HepG2 (cell line): Measurements from ENCODE around the gene NSUN3. TPM values are rescaled to one million over a fixed set of nuclear protein-coding genes. Genes with fewer than 3 reads are reported as not detected.

Experiments
- AGO2 ChIP-seq: fragments of 200-400 bp; formaldehyde crosslinking; optimal IDR thresholded peaks from 2 replicates; pipeline ENCODE3; 2017; ENCODE audit warnings: mild to moderate bottlenecking, low read depth, low read length, moderate library complexity
- CHD2 ChIP-seq: IDR thresholded peaks from 2 replicates; pipeline ENCODE4 v1.6.1; 2011; ENCODE audit warnings: low read depth, low read length, improper control_type of control experiment
- EHMT2 ChIP-seq: fragments of 200-600 bp; sonication (generic); IDR thresholded peaks from 2 replicates; pipeline ENCODE4 v1.7.0; 2017; ENCODE audit warnings: antibody characterized with exemption, low read depth, low read length, borderline replicate concordance
- ESRRA ChIP-seq: sonication (generic); formaldehyde crosslinking; IDR thresholded peaks from 2 replicates; pipeline ENCODE4 v1.5.1; 2020; ENCODE audit warnings: mild to moderate bottlenecking, low read depth, missing genetic modification reagents
- FOXK2 ChIP-seq: fragments of 450-650 bp; IDR thresholded peaks from 2 replicates; pipeline ENCODE4 v1.6.1; 2016
- GTF3A ChIP-seq: sonication (generic); formaldehyde crosslinking; conservative IDR thresholded peaks from 2 replicates; pipeline ENCODE4 v1.4.0; 2020; ENCODE audit warnings: mild to moderate bottlenecking, missing genetic modification reagents
- HOXA5 ChIP-seq: sonication (generic); formaldehyde crosslinking; IDR thresholded peaks from 2 replicates; pipeline ENCODE4 v1.4.0; 2020; ENCODE audit warnings: missing genetic modification reagents
- JUND ChIP-seq: sonication (generic); formaldehyde crosslinking; IDR thresholded peaks from 2 replicates; pipeline ENCODE4 v1.8.0; 2022; ENCODE audit warnings: mild to moderate bottlenecking, missing genetic modification reagents
- NCOA1 ChIP-seq: sonication (generic); formaldehyde crosslinking; IDR thresholded peaks from 2 replicates; pipeline ENCODE4 v1.9.0; 2021; ENCODE audit warnings: missing genetic modification reagents
- SMAD1 ChIP-seq: sonication (generic); formaldehyde crosslinking; IDR thresholded peaks from 2 replicates; pipeline ENCODE4 v1.4.0; 2020; ENCODE audit warnings: missing genetic modification reagents, low read depth, mild to moderate bottlenecking, borderline replicate concordance
- SNAPC2 ChIP-seq: sonication (generic); formaldehyde crosslinking; IDR thresholded peaks from 2 replicates; pipeline ENCODE4 v1.8.1; 2022; ENCODE audit warnings: mild to moderate bottlenecking, missing genetic modification reagents
- SP1 ChIP-seq, 2 experiments: fragments of 450-650 bp in 1 of 2; sonication (generic) in 1 of 2; formaldehyde crosslinking in 1 of 2; IDR thresholded peaks; 2 replicates each; pipeline versions ENCODE4 v1.4.0 to v1.6.1; 2016 to 2020; ENCODE audit warnings: missing genetic modification reagents in 1 of 2
- TBX2 ChIP-seq: sonication (generic); formaldehyde crosslinking; IDR thresholded peaks from 2 replicates; pipeline ENCODE4 v1.5.0; 2020; ENCODE audit warnings: missing genetic modification reagents, mild to moderate bottlenecking, borderline replicate concordance
- TRIM22 ChIP-seq: fragments of 450-650 bp; IDR thresholded peaks from 2 replicates; pipeline ENCODE4 v1.6.1; 2017
- XBP1 ChIP-seq: sonication (generic); formaldehyde crosslinking; IDR thresholded peaks from 2 replicates; pipeline ENCODE4 v1.5.0; 2020; ENCODE audit warnings: missing genetic modification reagents
- ZBTB14 ChIP-seq: sonication (generic); formaldehyde crosslinking; IDR thresholded peaks from 2 replicates; pipeline ENCODE4 v1.4.0; 2020; ENCODE audit warnings: missing genetic modification reagents
- ZBTB8A ChIP-seq: sonication (generic); formaldehyde crosslinking; IDR thresholded peaks from 2 replicates; pipeline ENCODE4 v1.4.0; 2020; ENCODE audit warnings: mild to moderate bottlenecking, low read depth, missing genetic modification reagents, borderline replicate concordance
- ZFP62 ChIP-seq: sonication (generic); formaldehyde crosslinking; IDR thresholded peaks from 2 replicates; pipeline ENCODE4 v1.4.0; 2020; ENCODE audit warnings: missing genetic modification reagents
- ZNF382 ChIP-seq: sonication (generic); formaldehyde crosslinking; IDR thresholded peaks from 2 replicates; pipeline ENCODE4 v1.5.0; 2020; ENCODE audit warnings: missing genetic modification reagents, mild to moderate bottlenecking, borderline replicate concordance
- ZNF546 ChIP-seq: sonication (generic); formaldehyde crosslinking; conservative IDR thresholded peaks from 2 replicates; pipeline ENCODE4 v1.8.1; 2023; ENCODE audit warnings: mild to moderate bottlenecking, missing genetic modification reagents
- ZNF564 ChIP-seq: sonication (generic); formaldehyde crosslinking; IDR thresholded peaks from 2 replicates; pipeline ENCODE4 v1.8.1; 2023; ENCODE audit warnings: mild to moderate bottlenecking, missing genetic modification reagents
- ZNF644 ChIP-seq: IDR thresholded peaks from 2 replicates; pipeline ENCODE4 v1.6.1; 2016; ENCODE audit warnings: low read depth
- ZNF670 ChIP-seq: sonication (generic); formaldehyde crosslinking; IDR thresholded peaks from 2 replicates; pipeline ENCODE4 v1.8.0; 2022; ENCODE audit warnings: mild to moderate bottlenecking, missing genetic modification reagents, borderline replicate concordance
- ZNF749 ChIP-seq: sonication (generic); formaldehyde crosslinking; IDR thresholded peaks from 2 replicates; pipeline ENCODE4 v1.8.0; 2022; ENCODE audit warnings: mild to moderate bottlenecking, missing genetic modification reagents, moderate library complexity, borderline replicate concordance
- ZNF781 ChIP-seq: sonication (generic); formaldehyde crosslinking; IDR thresholded peaks from 2 replicates; pipeline ENCODE4 v1.5.1; 2020; ENCODE audit warnings: borderline replicate concordance, mild to moderate bottlenecking, missing genetic modification reagents; ENCODE audit errors: not compliant biosample characterization
- ZSCAN22 ChIP-seq: sonication (generic); formaldehyde crosslinking; IDR thresholded peaks from 2 replicates; pipeline ENCODE4 v1.4.0; 2020; ENCODE audit warnings: mild to moderate bottlenecking, missing genetic modification reagents
- ZUFSP ChIP-seq: sonication (generic); formaldehyde crosslinking; IDR thresholded peaks from 2 replicates; pipeline ENCODE4 v1.9.0; 2021; ENCODE audit warnings: missing genetic modification reagents, mild to moderate bottlenecking, borderline replicate concordance
- polyA plus RNA-seq, 8 experiments: library from polyadenylated mRNA; depleted of rRNA in 3 of 8; stranded (reverse) in 7 of 8; unstranded in 1 of 8; fragments of >200 nt; fragmentation: Illumina TruSeq in 4 of 8; extraction: Trizol in 4 of 8; gene quantifications; 2 replicates each; pipeline versions ENCODE4 v1.2.1 to v1.2.3, GENCODE V29; 2011 to 2016; ENCODE audit warnings: low read depth in 4 of 8, missing spikeins in 1 of 8, mixed read lengths in 1 of 8; ENCODE audit not compliant: insufficient read depth in 1 of 8
- total RNA-seq, 5 experiments: library from RNA; depleted of rRNA; stranded (reverse); fragments of >200 nt; fragmentation: Illumina TruSeq; extraction: Trizol; gene quantifications; 2 replicates each; pipeline ENCODE4 v1.2.3, GENCODE V29; 2016; ENCODE audit warnings: low read depth in 1 of 5

NSUN3 gene
- total and polyA plus RNA-seq, 2 of the 13 experiments (the other 11 are each of a cell fraction or from before 2014, with no cell fraction given), result 3.2 to 10.6 TPM

GRCh38 chr3:94062513-94063404 lies at the start of gene NSUN3, which contains the start of gene DHFR2 (continued):
- no peak for TF ChIP-seq ZNF564
- TF ChIP-seq TBX2 (CRISPR knock-in tag), result peak; percentile 62; the same call in 1 of the 2 replicates
- no peak; the same call in 1 of the 2 replicates for TF ChIP-seq EHMT2
- no peak for TF ChIP-seq ESRRA
- no peak for TF ChIP-seq SMAD1 (CRISPR knock-in tag)
- no peak for TF ChIP-seq FOXK2
- TF ChIP-seq ZNF670 (CRISPR knock-in tag), result no peak
- TF ChIP-seq JUND, result no peak
- 0 out of 2 replicates have a peak, but pooled peaks have one; percentile 47 for TF ChIP-seq SNAPC2 (CRISPR knock-in tag)
- no peak for TF ChIP-seq ZUFSP (CRISPR knock-in tag)
- TF ChIP-seq NCOA1, result no peak
- no peak for TF ChIP-seq ZBTB14
- TF ChIP-seq CHD2, result peak; percentile 94
- peak; percentile 27; the same call in 1 of the 2 replicates for TF ChIP-seq ZNF644 (CRISPR knock-in tag)
- no peak for TF ChIP-seq ZSCAN22
- 0 out of 2 replicates have a peak, but pooled peaks have one; percentile 11 for TF ChIP-seq SP1 (IDR thresholded peaks at IDR 0.05)
- TF ChIP-seq SP1 (CRISPR knock-in tag; IDR thresholded peaks at IDR 0.05), result 0 out of 2 replicates have a peak, but pooled peaks have one; percentile 41
- TF ChIP-seq ZNF382 (CRISPR knock-in tag), result no peak
- TF ChIP-seq HOXA5 (CRISPR knock-in tag), result no peak
- peak; percentile 45 for TF ChIP-seq ZNF781
- no peak for TF ChIP-seq ZNF749 (CRISPR knock-in tag)
- TF ChIP-seq TRIM22, result no peak
- TF ChIP-seq ZFP62 (CRISPR knock-in tag), result no peak
- no peak for TF ChIP-seq AGO2
- no peak for TF ChIP-seq GTF3A (CRISPR knock-in tag)
- TF ChIP-seq ZBTB8A (CRISPR knock-in tag), result no peak
- TF ChIP-seq ZNF546 (CRISPR knock-in tag), result no peak
- no peak for TF ChIP-seq XBP1
